HG03175 (cell line): ENCODE data around the gene CAPNS1.

Source experiments
- ATAC-seq: cut with Tn5 transposase; IDR thresholded peaks from one replicate; pipeline ENCODE4 v1.9.1; 2021; ENCODE audit warnings: mild to moderate bottlenecking, moderate library complexity; ENCODE audit not compliant: unreplicated experiment

CAPNS1 gene

GRCh38 chr19:36139473-36140303, at the start of gene CAPNS1:
TSS of gene CAPNS1 (plus strand) at chr19:36140066. CDS start at chr19:36141012, 946 bp downstream.
- ATAC-seq: peak; percentile 85

GRCh38 chr19:36090910-36091695, 48.8 kb upstream of the CAPNS1 start:
- no peak for ATAC-seq

- no peak for ATAC-seq
Observed at GRCh38 chr19:36092566-36092965, 47.3 kb upstream of the CAPNS1 start.

- ATAC-seq: no peak
Observed at GRCh38 chr19:36093146-36093662, 46.7 kb upstream of the CAPNS1 start.

- no peak for ATAC-seq
Observed at GRCh38 chr19:36093687-36094086, 46.2 kb upstream of the CAPNS1 start.

GRCh38 chr19:36097036-36097435, 42.8 kb upstream of the CAPNS1 start:
- ATAC-seq: no peak

- no peak for ATAC-seq
Observed at GRCh38 chr19:36099166-36099785, 40.6 kb upstream of the CAPNS1 start.

GRCh38 chr19:36100476-36100875, 39.4 kb upstream of the CAPNS1 start:
- no peak for ATAC-seq

GRCh38 chr19:36101550-36102327, 38.1 kb upstream of the CAPNS1 start:
- no peak for ATAC-seq

- no peak for ATAC-seq
Observed at GRCh38 chr19:36103040-36103626, 36.7 kb upstream of the CAPNS1 start.

GRCh38 chr19:36103842-36104552, 35.9 kb upstream of the CAPNS1 start:
- no peak for ATAC-seq

- ATAC-seq: no peak
Observed at GRCh38 chr19:36106441-36106840, 33.4 kb upstream of the CAPNS1 start.

GRCh38 chr19:36106991-36107390, 32.9 kb upstream of the CAPNS1 start:
- no peak for ATAC-seq

- ATAC-seq: no peak
Observed at GRCh38 chr19:36108684-36109083, 31.2 kb upstream of the CAPNS1 start.

- no peak for ATAC-seq
Observed at GRCh38 chr19:36110487-36111199, 29.2 kb upstream of the CAPNS1 start, which contains the start of gene OVOL3. TSS of gene OVOL3 (plus strand) at chr19:36111143. CDS start at chr19:36111203, 60 bp downstream.

- no peak for ATAC-seq
Observed at GRCh38 chr19:36111200-36111539, 28.7 kb upstream of the CAPNS1 start.

GRCh38 chr19:36112678-36113077, 27.2 kb upstream of the CAPNS1 start:
- ATAC-seq: no peak

- no peak for ATAC-seq
Observed at GRCh38 chr19:36113425-36113824, 26.4 kb upstream of the CAPNS1 start.
